SU-DHL-6 (cell line): ENCODE measurements around the gene SCUBE1.

Experiments used
- CTCF ChIP-seq: fragments of 200-600 bp; sonication (generic); IDR thresholded peaks from one replicate; pipeline ENCODE4 v1.5.1; 2017; ENCODE audit warnings: antibody characterized with exemption, mild to moderate bottlenecking, low read length, moderate library complexity; ENCODE audit not compliant: insufficient read depth, poor library complexity, severe bottlenecking
- EZH2phosphoT487 ChIP-seq: fragments of 200-600 bp; sonication (generic), shearing (Covaris generic); conservative IDR thresholded peaks from 2 replicates; pipeline ENCODE4 v1.6.1; 2018; ENCODE audit warnings: mild to moderate bottlenecking, antibody characterized with exemption, low read length, moderate library complexity, mixed read lengths

- TF ChIP-seq EZH2phosphoT487 (no peak), CTCF (no peak)
Measured at GRCh38 chr22:43230571-43230970, 112.6 kb downstream of the SCUBE1 start.
